RPMI7951 (cell line): ENCODE measurements around the gene IGFBP5. TPM values are rescaled to one million over a fixed set of nuclear protein-coding genes. Genes with fewer than 3 reads are reported as not detected.
A peak's percentile ranks its signal among the peaks of the same experiment; 100 is the strongest.

Experiments
- DNase-seq: peaks from one replicate; pipeline ENCODE4 v3.0.0-alpha.2; 2012; ENCODE audit warnings: low read depth
- total RNA-seq: library from RNA; depleted of rRNA; stranded (reverse); fragments of >200 nt; shearing (Covaris generic); gene quantifications from 2 replicates; pipeline ENCODE4 v1.2.3, GENCODE V29; 2014

Gene IGFBP5
- total RNA-seq, 1 experiment from 2014 or later, result 25.0 TPM

- DNase-seq, result no peak
Measured at GRCh38 chr2:216644842-216645635, 50.3 kb downstream of the IGFBP5 start.

GRCh38 chr2:216643986-216644659 lies 51.2 kb downstream of the IGFBP5 start:
- DNase-seq, result no peak

- no peak for DNase-seq
Measured at GRCh38 chr2:216637472-216637871, 57.9 kb downstream of the IGFBP5 start.

- peak; percentile 38 for DNase-seq
Measured at GRCh38 chr2:216636551-216637450, 58.5 kb downstream of the IGFBP5 start.

- no peak for DNase-seq
Measured at GRCh38 chr2:216635701-216636550, 59.4 kb downstream of the IGFBP5 start.

- DNase-seq, result no peak
Measured at GRCh38 chr2:216635171-216635570, 60.2 kb downstream of the IGFBP5 start.

- DNase-seq, result no peak
Measured at GRCh38 chr2:216634370-216635148, 60.8 kb downstream of the IGFBP5 start.

- no peak for DNase-seq
Measured at GRCh38 chr2:216633616-216634369, 61.6 kb downstream of the IGFBP5 start.

- no peak for DNase-seq
Measured at GRCh38 chr2:216632952-216633615, 62.3 kb downstream of the IGFBP5 start, which contains the start of gene IGFBP2. TSS of gene IGFBP2 (plus strand) at chr2:216633420. CDS start at chr2:216633524, 104 bp downstream.

- no peak for DNase-seq
Measured at GRCh38 chr2:216632346-216632951, 62.9 kb downstream of the IGFBP5 start.

- no peak for DNase-seq
Measured at GRCh38 chr2:216629784-216630183, 65.6 kb downstream of the IGFBP5 start.

- no peak for DNase-seq
Measured at GRCh38 chr2:216626875-216627245, 68.5 kb downstream of the IGFBP5 start.

- no peak for DNase-seq
Measured at GRCh38 chr2:216626168-216626874, 69.0 kb downstream of the IGFBP5 start.

GRCh38 chr2:216624251-216624650 lies 71.1 kb downstream of the IGFBP5 start:
- peak; percentile 37 for DNase-seq

GRCh38 chr2:216622526-216622925 lies 72.8 kb downstream of the IGFBP5 start:
- DNase-seq, result no peak
